OCI-LY7 (cell line): ENCODE data around the gene DNASE2. TPM values are rescaled to one million over a fixed set of nuclear protein-coding genes. Genes with fewer than 3 reads are reported as not detected.

Experiments
- BruUV-seq: library from RNA; stranded (reverse); fragments of 400-500 nt; replicated peaks from 2 replicates; lab custom pipeline; 2021; lab: Mats Ljungman, UMichigan
- CTCF ChIA-PET: fragments of 300-600 bp; sonication (Branson Sonifier 250); formaldehyde crosslinking; loops from one replicate; lab custom pipeline; 2022; ENCODE audit warnings: antibody characterized with exemption; ENCODE audit not compliant: unreplicated experiment; lab: Charles Lee
- POLR2A ChIA-PET: fragments of 300-600 bp; sonication (Branson Sonifier 250); formaldehyde crosslinking; loops from one replicate; lab custom pipeline; 2022; ENCODE audit warnings: antibody characterized with exemption; lab: Charles Lee
- DNase-seq: peaks from one replicate; pipeline ENCODE4 v3.0.0-alpha.2; 2015; ENCODE audit warnings: low spot score
- H2AFZ ChIP-seq: fragments of 200-600 bp; sonication (generic), shearing (Covaris generic); 2 replicates; pipeline ENCODE4 v1.6.1; 2014; ENCODE audit warnings: mild to moderate bottlenecking, antibody characterized with exemption, low read length, moderate library complexity
- H3K27ac ChIP-seq: fragments of 200-600 bp; sonication (generic); 2 replicates; pipeline ENCODE4 v1.5.1; 2014; ENCODE audit warnings: mixed run types, low read depth, mild to moderate bottlenecking, moderate library complexity, low read length, inconsistent platforms; ENCODE audit not compliant: poor library complexity, severe bottlenecking
- H3K36me3 ChIP-seq: fragments of 200-600 bp; sonication (generic); 2 replicates; pipeline ENCODE4 v1.6.1; 2014; ENCODE audit warnings: mild to moderate bottlenecking, antibody characterized with exemption, low read length, moderate library complexity, mixed read lengths; ENCODE audit not compliant: insufficient read depth
- H3K4me1 ChIP-seq: fragments of 200-600 bp; sonication (generic); 2 replicates; pipeline ENCODE4 v1.5.1; 2014; ENCODE audit warnings: mild to moderate bottlenecking, low read length; ENCODE audit not compliant: insufficient read depth, poor library complexity, severe bottlenecking
- H3K4me2 ChIP-seq: fragments of 200-600 bp; sonication (generic); 2 replicates; pipeline ENCODE4 v1.6.1; 2014; ENCODE audit warnings: mild to moderate bottlenecking, low read length
- H3K4me3 ChIP-seq: fragments of 200-600 bp; sonication (generic); 2 replicates; pipeline ENCODE4 v1.5.1; 2014; ENCODE audit warnings: mild to moderate bottlenecking, low read depth, low read length; ENCODE audit not compliant: poor library complexity, severe bottlenecking
- H3K79me2 ChIP-seq: fragments of 200-600 bp; sonication (generic); 2 replicates; pipeline ENCODE4 v1.6.1; 2016; ENCODE audit warnings: low read depth, mild to moderate bottlenecking, low read length, moderate library complexity, mixed read lengths; ENCODE audit not compliant: insufficient read depth
- H3K9me2 ChIP-seq: fragments of 200-600 bp; sonication (generic); 2 replicates; pipeline ENCODE4 v1.6.1; 2016; ENCODE audit warnings: mild to moderate bottlenecking, low read length, mixed read lengths; ENCODE audit not compliant: insufficient read depth
- H3K9me3 ChIP-seq: fragments of 200-600 bp; sonication (generic); 2 replicates; pipeline ENCODE4 v1.6.1; 2014; ENCODE audit warnings: mild to moderate bottlenecking, mixed run types, low read length, mixed read lengths
- H4K20me1 ChIP-seq: fragments of 200-600 bp; sonication (generic); 2 replicates; pipeline ENCODE4 v1.6.1; 2014; ENCODE audit warnings: mild to moderate bottlenecking, antibody characterized with exemption, low read length, moderate library complexity, mixed read lengths; ENCODE audit not compliant: insufficient read depth
- EZH2phosphoT487 ChIP-seq: fragments of 200-600 bp; sonication (generic); IDR thresholded peaks from 2 replicates; pipeline ENCODE4 v1.6.1; 2018; ENCODE audit warnings: low read depth, borderline replicate concordance, mild to moderate bottlenecking, mixed run types, antibody characterized with exemption, low read length, moderate library complexity, mixed read lengths
- intact Hi-C: fragments of 100-400 bp; cut with micrococcal nuclease; formaldehyde crosslinking; loops from one replicate; pipeline ENCODE4 v1.10.0; 2022; ENCODE audit not compliant: unreplicated experiment
- total RNA-seq, 2 experiments: library from RNA; depleted of rRNA in 1 of 2; stranded (reverse); fragments of >200 nt in 1 of 2; shearing (Covaris generic) in 1 of 2; gene quantifications; 2 replicates each; pipeline ENCODE4 v1.2.3, GENCODE V29; 2014 to 2022
- TF ChIP-seq, protein P1 (sequence below): fragments of 200-600 bp; sonication (generic); conservative IDR thresholded peaks from 2 replicates; pipeline ENCODE4 v1.5.1; 2014; ENCODE audit warnings: mild to moderate bottlenecking, antibody characterized with exemption, low read length, moderate library complexity, mixed read lengths

The DNASE2 gene
- total RNA-seq, 2 experiments from 2014 or later = 32.4 to 33.7 TPM

DNA sequence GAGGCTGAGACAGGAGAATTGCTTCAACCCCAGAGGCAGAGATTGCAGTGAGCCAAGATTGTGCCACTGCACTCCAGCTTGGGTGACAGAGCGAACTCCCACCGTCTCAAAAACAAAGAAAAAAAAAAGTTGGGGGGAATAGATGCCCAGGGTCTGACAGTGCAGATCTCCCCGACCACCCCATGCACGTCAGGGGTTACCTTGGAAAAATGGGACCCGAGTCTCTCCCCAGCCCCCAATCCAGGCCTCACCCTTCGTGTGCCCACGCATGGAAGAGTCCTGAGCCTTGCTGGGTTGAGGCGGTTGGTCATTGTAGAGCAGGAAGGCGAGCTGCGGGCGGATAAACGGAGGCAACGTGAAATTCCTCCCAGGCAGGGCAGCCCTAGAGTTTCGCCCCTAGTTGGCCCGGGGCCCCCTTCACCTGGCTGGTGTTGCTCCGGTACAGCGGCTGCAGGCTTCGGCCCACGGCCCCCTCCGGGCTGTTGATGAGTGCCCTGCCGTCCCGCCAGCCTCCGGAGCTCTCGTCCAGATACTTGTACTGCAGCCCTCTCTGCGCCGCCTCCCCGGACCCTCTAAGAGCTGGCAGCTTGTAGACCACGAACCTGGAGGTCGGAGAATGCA, 588 bp downstream of the DNASE2 start:
- H3K36me3 ChIP-seq = peaks cover 9% of the 10 kb centered on the region
- DNase-seq = peak; percentile 72
- no peaks in the 10 kb centered on the region for H4K20me1 ChIP-seq
- no peak for TF ChIP-seq EZH2phosphoT487
- TF ChIP-seq, protein P1, sequence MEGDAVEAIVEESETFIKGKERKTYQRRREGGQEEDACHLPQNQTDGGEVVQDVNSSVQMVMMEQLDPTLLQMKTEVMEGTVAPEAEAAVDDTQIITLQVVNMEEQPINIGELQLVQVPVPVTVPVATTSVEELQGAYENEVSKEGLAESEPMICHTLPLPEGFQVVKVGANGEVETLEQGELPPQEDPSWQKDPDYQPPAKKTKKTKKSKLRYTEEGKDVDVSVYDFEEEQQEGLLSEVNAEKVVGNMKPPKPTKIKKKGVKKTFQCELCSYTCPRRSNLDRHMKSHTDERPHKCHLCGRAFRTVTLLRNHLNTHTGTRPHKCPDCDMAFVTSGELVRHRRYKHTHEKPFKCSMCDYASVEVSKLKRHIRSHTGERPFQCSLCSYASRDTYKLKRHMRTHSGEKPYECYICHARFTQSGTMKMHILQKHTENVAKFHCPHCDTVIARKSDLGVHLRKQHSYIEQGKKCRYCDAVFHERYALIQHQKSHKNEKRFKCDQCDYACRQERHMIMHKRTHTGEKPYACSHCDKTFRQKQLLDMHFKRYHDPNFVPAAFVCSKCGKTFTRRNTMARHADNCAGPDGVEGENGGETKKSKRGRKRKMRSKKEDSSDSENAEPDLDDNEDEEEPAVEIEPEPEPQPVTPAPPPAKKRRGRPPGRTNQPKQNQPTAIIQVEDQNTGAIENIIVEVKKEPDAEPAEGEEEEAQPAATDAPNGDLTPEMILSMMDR = no peak
- peak overlapping the region; percentile 69 for H2AFZ ChIP-seq
- CTCF ChIA-PET = interaction anchor here (0.5 to 0.7 kb wide), 4 partner anchors 8 to 180 kb away, joined by 3 to 5 read pairs (median 4); partner anchors contain the start of gene GCDH
- no peaks in the 10 kb centered on the region for H3K79me2 ChIP-seq
- intact Hi-C loops = loop anchor here (1.0 kb wide), 2 partner anchors 11 to 58 kb away; partner anchors contain the start of genes CALR and GCDH
- H3K4me2 ChIP-seq = peak overlapping the region; percentile 74
- POLR2A ChIA-PET = interaction anchor here (0.6 to 2.0 kb wide), 5 partner anchors 10 to 57 kb away, joined by 3 to 8 read pairs (median 4); partner anchors contain the start of gene GCDH
- H3K9me3 ChIP-seq = peaks cover 11% of the 10 kb centered on the region
- BruUV-seq = TSS peak; percentile 73
- H3K4me3 ChIP-seq = peak overlapping the region; percentile 87
- no peaks in the 10 kb centered on the region for H3K9me2 ChIP-seq
- peak overlapping the region; percentile 76 for H3K27ac ChIP-seq
- peaks cover 26% of the 10 kb centered on the region for H3K4me1 ChIP-seq

DNA sequence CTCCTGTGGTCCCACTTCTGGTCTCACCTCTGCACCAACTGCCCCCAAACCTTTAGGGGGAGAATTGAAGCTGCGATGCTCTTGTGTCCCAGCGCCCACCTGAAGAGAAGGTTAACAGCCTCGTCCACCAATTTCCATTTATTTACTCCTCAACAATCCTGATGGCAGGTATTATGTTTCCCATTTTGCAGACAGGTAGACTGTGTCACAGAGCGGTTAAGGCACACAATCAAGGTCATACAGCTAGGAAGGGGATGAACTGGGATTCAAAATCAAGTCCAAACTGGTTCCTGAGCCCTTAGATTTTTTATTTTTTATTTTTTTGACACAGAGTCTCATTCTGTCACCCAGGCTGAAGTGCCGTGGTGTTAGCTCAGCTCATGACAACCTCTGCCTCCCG, 6.2 kb downstream of the DNASE2 start:
- H3K4me3 ChIP-seq = no peak overlapping the region
- BruUV-seq = no TSS peak
- DNase-seq = no peak
- intact Hi-C loops = no loop called here
- no peaks in the 10 kb centered on the region for H3K79me2 ChIP-seq
- H2AFZ ChIP-seq = no peak overlapping the region
- no peak overlapping the region for H3K4me2 ChIP-seq
- H3K9me3 ChIP-seq = no peaks in the 10 kb centered on the region
- no peaks in the 10 kb centered on the region for H4K20me1 ChIP-seq
- TF ChIP-seq, protein P1 = no peak
- TF ChIP-seq EZH2phosphoT487 = no peak
- no peak overlapping the region for H3K27ac ChIP-seq
- H3K4me1 ChIP-seq = peaks cover 6% of the 10 kb centered on the region
- peaks cover 34% of the 10 kb centered on the region for H3K36me3 ChIP-seq
- ChIA-PET POLR2A (no interaction called here), CTCF (no interaction called here)
- H3K9me2 ChIP-seq = no peaks in the 10 kb centered on the region
